ENCODE results near the gene WDFY1. TPM values are rescaled to one million over a fixed set of nuclear protein-coding genes. Genes with fewer than 3 reads are reported as not detected.

The WDFY1 gene
- total RNA-seq, 1 experiment from 2014 or later: 78.5 TPM

DNA sequence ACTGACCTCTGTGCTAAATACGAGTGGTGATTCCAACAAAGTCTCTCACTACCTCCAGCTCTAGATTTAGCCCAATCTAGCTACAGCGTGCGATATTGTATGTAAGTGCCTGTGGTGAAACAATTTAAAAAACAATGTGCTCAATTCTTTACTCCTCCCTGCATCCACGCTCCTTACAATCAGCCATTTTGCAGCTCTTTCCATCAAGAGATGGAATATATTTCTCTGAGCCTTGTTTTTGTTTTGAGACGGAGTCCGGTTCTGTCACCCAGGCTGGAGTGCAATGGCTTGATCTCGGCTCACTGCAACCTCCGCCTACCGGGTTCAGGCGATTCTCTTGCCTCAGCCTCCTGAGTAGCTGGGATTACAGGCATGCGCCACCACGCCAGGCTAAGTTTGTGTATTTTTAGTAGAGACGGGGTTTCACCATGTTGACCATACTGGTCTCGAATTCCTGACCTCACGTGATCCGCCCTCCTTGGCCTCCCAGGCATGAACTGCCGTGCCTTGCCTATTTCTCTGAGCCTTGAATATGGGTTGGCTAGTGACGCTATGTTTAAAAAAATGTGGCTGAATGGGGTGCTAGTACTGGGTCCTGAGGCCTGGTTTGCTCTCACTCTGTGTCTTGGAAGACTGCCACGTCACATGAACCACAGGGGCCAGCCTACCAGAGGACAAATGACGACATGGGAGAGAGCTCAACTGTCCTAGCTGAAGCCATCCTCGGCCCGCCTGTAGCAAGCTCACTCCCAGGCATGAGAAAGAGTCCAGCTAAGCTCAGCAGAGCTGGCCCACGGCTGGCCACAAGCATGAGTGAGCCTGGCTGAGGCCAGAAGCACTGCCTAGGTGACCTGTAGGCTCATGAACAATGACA, 14.8 kb downstream of the WDFY1 start:
- no peak for DNase-seq (ENCODE audit: low spot score)

DNA sequence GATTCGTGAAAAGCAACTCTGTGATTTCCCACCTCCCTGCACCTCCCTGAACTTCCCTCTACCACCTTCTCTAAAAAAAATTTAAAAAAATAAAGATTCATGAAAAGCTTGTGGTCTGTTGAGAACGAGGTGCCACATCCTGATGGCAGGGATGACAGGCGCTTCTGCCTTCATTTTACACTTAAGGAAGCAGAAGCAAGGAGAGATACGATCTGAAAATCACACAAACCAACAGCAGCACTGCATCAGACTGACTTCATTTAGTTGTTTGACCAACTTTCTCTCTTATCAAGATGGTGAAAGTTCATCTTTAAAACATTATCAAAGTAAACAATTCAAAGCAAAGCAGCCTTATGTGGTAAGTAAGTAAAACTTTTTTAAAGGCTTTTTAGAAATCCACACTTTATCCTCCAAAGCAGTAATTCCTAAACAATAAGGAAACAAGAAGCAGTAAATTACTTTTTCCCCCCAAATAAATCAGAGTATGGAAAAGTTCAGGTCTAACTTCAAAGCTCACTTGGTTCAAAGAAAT, 15.5 kb downstream of the WDFY1 start:
- DNase-seq (ENCODE audit: low spot score): no peak

DNA sequence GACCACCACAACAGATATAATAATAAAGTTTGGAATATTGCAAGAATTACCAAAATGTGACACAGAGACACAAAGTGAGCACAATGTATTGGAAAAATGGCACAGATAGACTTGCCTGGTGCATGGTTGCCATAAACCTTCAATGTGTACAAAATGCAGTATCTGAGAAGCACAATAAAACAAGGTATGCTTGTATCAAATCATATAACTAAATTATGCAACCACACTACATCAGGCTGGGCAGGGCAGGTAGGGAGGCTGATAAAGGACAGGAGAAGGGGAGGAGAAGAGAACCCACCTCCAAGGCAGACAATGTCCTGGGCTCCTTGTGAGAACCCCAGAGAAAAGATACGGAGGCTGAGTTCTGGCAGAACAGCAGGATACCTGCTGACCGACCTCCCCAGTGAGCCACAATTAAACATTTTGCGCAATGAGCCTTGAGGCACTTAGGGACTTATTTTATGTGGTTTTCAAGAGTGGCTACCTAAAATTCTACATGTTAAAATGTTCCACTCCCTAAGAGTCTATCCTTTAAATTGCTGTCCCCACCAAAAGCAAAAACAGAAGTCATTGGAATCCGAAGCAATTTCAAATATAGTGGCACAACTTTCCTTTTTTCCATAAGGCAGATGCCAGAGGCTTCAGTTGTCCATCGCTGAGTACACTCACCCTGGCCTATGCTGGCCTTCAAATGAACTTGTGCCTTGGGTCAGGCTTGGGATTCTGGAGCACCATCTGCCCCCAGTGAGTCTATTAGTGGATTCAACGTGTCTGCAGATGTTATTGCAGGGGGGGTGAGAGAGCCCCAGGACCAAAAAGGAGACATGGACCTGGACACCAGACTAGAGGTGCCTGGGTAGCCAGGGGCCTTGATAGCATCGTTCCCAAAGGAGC, 16.8 kb downstream of the WDFY1 start:
- DNase-seq (ENCODE audit: low spot score): no peak

DNA sequence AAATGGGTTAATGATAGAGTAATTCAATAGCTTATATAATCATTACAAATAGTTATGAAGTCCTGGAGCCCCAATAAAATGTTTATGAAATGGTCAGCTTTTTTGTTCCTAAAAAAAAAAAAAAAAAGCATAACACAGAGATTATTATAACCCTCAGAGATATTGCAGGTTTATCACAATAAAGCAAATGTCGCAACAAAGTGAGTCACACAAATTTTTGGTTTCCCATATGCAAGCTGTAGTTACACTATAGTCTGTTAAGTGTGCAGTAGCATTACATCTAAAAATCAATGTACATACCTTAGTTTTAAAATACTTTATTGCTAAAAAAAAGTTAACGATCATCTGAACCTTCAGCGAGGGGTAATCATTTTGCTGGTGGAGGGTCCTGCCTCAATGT, 20.0 kb downstream of the WDFY1 start:
- no peak for DNase-seq (ENCODE audit: low spot score)

DNA sequence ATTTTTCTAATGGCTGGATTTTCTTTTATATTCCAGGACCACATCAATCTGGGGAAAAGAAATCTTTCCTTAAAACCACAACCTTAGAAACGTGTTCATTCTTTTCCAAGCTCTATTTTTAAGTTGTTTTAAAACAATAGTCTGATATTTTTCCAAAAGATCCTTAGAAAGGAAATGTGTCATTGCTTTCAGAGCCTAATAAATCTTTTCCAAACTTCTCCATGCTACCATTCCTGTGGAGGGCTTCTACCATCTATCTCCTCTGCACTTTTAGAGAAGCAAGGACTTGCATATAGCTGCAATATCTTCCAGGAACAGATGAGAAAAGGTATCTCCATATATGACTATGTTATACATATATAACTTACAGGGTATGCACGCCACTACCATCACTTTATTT, 21.2 kb downstream of the WDFY1 start:
- no peak for DNase-seq (ENCODE audit: low spot score)

DNA sequence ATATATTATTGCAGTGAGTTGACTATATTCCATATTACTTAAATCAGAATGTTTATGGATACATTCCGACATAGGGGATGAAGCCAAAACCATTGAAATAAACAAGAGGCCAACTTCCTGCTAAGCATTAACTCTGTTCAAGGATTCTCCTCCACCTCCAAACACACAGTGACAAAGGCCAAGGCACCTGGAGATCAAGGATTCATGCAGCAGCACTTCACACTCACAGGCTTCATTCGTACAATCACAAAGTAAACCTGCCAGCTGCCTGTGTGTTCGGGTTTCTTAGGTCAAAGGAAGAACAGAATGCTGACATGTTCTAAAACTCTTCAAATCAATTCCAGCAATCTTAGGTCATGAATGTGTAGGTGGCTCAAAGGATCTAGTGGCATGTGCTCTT, 22.8 kb downstream of the WDFY1 start:
- DNase-seq (ENCODE audit: low spot score): no peak

DNA sequence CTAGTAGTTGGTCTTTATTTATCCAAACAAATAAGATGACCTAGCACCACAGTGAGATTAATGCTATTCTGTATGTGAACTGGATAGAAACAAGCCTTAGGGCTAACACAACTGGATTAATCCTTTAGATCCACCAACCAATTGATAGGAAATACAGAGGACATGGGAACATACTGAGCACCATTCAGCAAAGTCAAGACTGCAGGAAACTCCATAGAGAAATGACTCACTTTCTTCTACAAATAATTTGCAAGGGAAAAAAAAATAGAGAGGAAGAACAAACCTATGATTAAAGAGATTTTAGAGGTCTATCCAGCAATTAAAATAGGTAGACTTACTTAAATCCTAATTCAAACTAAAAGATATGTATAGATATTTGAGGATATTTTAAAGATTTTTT, 23.9 kb downstream of the WDFY1 start:
- no peak for DNase-seq (ENCODE audit: low spot score)

DNA sequence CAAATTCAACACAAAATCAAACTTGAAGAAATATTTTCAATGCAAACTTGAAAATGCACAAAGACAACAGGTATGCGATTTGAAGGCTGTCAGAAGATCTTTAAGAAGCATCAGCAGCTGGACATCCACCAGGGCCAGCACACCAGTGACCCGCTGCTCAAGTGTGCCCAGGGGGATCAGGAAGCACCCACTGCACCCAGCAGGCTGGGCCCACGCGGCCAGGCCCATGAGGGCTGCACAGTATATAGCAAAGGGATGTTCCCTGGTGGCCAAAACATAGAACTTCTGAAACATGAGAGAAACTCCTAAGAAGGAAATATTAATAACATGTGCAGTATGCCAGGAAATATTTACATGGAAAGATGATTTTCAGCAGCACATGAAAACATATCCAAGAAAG, 25.0 kb downstream of the WDFY1 start:
- no peak for DNase-seq (ENCODE audit: low spot score)

DNA sequence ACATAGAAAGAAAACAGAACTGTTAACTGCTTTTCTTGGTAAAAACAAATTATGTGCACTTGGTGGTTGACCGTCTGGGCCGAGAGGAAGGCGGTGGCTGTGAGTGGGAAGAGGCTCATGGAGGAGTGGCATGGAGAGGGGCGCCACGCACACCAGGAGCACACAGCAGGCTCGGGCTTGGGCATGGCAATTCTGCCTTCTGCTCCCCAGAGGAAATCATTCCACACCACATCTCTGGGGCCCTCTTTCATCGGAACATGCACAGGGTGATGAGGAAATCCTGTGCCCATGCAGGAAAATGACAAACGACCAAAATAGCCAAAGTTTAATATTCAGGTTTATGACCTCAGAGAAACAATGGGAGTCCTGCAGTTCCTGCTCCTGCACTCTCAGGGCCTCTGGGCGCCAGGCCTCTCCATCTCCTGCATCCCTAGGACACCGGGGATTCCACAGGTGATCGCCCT, 26.4 kb downstream of the WDFY1 start:
- DNase-seq (ENCODE audit: low spot score): no peak

DNA sequence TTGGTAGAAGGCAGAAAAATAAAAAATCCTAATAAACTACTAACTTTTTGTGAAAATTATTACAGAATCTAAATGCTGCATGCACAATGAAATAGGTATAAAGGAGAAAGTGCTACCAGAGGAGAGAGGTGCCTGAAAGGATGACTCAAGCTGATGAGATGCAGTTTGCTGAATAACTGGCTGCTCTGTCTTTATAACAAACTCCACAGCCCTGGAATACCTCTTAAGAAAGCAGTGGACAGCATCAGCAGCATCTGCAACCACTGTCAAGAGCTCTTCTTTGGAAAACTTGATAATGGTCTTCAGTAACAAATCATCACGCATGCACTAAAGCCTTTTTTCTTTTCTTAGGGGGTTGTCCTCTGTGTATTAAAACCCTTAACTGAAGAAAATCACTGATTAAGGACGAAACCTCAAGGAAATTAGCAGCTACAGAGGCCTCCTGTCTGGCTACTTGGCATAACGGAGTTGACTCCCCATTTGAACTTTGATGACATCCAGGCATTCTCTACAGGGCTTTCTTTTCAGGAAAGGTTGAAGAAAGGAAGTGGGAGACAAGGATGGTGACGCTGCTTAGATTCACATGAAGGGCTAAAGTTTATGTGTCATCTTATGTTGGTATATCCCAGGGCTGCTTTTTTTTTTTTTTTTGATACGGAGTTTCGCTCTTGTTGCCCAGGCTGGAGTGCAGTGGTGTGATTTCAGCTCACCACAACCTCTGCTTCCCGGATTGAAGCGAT, 28.8 kb downstream of the WDFY1 start:
- DNase-seq (ENCODE audit: low spot score): no peak

DNA sequence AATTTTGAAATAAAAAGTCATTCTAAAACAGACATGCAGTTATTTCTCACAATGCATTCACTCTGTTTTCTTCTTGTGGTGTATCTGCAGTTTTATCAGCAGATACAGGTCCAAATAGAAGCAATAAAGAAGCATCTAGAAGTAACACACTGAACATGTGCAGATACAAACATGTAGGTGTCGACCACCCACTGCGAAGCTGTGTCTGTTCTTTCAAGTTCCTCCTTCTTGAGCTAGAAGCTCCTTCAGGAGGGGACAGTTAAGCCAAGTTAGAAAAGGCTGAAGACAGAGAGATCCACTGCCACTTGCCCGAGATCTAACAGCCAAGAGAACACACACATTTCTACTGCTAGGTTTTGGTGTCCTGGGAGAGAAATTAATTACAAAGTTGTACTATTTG, 30.1 kb downstream of the WDFY1 start:
- no peak for DNase-seq (ENCODE audit: low spot score)

DNA sequence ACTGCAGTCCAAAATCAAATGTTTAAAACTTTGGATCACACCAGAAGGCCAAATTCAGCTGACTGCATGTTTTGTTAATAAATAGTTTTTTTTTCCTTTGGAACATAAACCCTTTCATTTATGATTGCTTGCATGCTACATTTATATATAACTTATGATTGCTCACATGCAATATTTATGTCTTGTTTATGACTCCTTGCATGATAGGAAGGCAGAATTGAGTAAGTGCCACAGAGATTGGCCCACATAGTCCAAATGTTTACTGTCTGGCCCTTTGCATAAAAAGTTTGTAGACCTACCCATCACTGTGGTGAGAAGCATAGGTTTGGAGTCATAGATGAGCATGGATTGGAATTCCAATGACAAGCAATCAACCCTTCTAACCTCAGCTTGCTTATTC, 30.8 kb downstream of the WDFY1 start:
- DNase-seq (ENCODE audit: low spot score): no peak

DNA sequence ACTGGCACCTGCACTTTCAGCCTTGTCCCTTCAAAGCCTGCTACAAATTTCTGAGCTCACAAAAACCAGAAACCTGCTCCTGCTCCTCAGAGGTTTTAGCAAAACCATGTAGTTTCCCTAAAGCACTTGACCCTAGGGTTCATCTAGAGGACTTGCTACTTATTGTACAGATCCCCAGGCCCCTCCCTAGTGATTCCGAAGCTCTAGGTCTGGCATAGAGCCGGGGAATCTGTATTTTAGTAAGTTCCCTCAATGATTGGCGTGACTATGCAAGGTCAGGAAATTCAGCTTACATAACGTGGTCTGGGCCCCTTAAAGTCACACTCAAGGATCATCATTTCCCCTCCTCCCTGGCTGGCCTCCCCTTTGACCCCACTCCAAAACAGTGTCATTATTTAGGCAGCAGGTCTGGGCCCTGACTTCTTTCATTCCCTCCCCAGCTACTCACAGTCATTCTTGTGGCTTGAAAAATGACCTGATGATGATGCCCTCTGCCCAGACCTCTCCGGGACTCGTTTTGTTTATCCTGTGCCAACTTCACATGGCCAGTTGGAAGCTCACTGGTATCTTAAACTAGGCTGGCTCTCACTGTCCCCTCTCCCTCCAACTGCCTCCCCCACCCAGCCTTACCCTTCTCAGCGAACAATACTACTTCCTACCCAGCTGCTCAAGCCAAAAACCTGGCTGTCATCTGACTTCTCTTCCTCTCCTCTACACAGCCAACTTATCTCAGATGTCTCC, 36.0 kb downstream of the WDFY1 start:
- DNase-seq (ENCODE audit: low spot score): no peak

DNA sequence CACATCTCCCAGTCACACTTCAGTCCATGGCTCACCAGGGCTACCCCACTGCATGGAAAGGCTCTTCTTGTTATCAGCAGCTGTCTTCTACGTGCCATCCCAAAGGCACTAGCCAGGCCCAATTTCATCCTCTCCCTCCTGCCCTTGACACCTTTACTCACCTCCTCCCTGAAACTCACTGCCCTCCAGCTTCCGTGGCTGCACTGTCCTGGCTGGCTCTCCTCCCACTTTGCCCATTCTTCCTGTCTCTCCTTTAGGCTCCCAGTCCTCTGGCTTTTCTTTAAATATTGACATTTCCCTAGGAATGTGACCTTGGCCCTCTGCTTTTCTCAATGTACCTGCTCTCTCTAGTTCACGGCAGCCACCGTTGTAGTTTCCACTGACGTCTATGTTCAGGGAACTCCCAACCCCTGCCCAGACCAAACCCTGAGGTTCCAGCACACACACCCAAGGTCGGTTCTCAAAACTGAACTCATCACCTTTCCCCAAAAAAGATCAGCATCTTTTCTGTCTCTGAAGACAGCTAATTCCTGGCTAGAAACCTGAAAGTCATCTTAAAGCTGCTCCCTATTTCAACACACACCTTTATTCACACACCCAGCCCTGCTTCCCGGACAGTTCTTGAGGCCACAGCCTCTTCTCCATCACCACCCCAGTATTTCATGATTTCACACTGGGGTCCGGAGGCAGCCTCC, 36.7 kb downstream of the WDFY1 start:
- no peak for DNase-seq (ENCODE audit: low spot score)

DNA sequence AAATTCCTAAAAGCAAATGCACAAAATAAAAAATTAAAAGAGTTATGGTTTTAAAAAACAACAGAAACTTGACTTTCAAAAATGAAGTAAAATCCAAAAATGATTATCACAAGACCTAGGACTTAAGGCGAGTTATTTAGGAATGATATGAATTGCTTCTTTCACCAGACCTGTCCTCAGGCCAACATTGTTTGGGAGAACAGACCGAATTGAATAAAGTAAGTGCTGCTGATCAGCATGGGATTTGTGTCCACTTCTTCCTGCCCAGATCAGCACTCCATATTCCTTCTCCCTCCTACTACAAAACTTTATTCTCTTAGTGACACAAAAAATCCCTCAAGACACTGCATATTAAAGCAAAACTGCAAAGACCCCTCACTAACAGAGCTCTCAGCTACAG, 39.1 kb downstream of the WDFY1 start:
- DNase-seq (ENCODE audit: low spot score): no peak

DNA sequence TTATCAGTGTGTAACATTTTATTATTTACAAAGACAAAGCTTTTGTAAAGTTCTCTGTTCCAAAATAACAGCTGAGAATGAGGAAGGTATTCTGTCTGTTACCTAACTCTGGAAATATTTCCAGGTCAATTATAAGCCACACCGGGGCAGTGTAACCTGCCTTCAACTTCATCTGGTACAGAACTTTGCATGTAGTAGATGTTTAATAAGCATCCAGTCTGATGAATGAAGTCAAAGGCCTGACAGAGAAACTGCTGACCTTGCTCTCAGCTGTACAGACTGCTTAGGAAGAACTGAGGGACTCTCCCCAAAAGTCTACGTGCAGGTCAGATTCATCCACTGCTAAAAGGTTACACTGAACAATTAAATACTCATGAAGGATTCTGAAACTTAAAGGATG, 43.3 kb downstream of the WDFY1 start:
- DNase-seq (ENCODE audit: low spot score): no peak

DNA sequence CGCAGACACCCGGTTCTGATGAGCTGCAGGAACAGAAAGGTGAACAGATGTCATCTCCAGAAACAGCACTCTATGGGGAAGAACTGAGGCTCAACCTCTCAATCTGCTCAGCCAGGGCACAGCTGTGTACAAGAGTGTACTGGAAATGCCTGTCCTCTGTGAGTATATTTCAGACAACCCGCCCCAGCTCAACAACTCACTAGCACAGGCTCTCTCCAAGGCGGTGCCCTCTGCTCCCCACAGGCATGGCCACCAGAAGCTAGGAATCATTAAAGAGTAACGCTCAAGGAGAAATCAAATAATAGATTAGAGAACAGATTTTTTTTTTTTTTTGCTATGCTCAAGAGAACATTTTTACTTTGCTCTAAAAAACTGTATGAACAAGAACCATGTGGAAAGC, 43.8 kb downstream of the WDFY1 start:
- no peak for DNase-seq (ENCODE audit: low spot score)

DNA sequence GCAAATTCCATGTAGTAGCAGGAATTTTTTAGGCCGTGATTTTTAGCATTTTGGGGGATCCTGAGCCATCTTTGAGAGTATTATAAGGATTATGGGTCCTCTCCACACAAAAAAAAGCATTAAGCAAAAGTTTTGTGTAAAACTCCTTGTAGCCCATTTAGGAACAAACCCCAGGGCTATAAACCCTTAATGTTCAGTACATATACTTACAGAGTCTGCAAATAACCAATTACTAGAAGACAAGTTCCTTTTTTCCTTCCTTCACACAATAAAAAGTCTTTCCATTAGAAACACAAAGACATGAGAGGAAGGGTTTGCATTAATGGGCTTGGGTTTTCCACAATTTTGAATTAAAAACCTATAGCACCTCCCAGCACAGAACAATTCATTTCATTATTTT, 44.6 kb downstream of the WDFY1 start:
- no peak for DNase-seq (ENCODE audit: low spot score)

DNA sequence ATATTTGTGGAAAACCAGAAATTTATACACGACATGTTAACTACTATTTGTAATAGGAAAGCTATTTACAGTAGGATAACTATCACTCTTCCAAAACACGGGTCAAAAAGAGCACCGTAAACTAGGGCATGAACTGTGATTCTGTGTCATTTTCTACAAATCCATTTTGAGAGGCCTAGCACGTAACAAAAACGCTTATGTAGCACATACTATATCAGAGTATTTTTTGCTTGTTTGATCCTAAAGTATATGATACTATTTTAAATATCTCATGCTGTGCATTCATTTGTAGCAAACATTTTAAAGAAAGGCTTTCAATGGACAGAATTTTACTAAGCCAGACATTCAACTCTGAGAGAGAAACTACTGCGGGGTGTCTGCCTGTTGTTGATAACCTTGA, 45.1 kb downstream of the WDFY1 start:
- no peak for DNase-seq (ENCODE audit: low spot score)

DNA sequence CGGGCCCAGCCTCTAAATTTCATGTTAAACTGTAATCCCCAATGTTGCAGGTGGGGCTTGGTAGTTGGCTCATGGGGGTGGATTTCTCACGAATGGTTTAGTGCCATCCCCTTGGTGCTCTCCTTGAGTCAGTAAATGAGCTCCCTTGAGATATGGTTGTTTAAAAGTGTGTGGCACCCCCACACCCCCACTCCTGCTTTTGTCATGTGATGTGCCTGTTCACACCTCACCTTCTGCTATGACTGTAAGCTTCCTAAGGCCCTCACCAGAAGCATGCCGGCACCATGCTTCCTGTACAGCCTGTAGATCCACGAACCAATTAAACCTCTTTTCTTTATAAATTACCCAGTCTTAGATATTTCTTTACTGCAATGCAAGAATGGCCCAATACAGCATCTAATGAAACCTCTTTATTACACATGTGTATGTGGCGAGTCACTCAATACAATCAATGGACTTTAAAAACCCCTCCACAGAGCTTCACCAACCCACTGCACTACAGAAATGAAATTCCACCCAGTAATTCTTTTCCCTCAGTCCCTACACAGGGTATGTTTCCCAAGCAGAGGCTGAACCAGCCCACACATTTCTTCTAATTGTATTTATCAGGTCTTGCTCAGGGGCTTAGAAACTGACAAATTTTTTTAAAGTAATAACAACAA, 47.3 kb downstream of the WDFY1 start:
- DNase-seq (ENCODE audit: low spot score): no peak

Data from A172 (cell line).